ENCODE measurements around the gene RCBTB2. TPM values are rescaled to one million over a fixed set of nuclear protein-coding genes. Genes with fewer than 3 reads are reported as not detected.
A peak's percentile ranks its signal among the peaks of the same experiment; 100 is the strongest.
"Not testable (repeated sequence)": the region's sequence is repeated elsewhere in the genome, so short reads cannot be mapped to it uniquely, and the experiment has no call there.

RCBTB2 gene
- total RNA-seq, 2 experiments from 2014 or later: 6.1 to 6.5 TPM

GRCh38 chr13:48580185-48580803 lies 47.4 kb upstream of the RCBTB2 start:
- TF ChIP-seq CTCF (IDR thresholded peaks at IDR 0.05): peak; percentile 91
- H3K4me1 ChIP-seq (ENCODE audit: insufficient read depth, low read length): peaks cover 7% of the 10 kb centered on the region
- peak; percentile 73 for ATAC-seq (ENCODE audit: poor library complexity)
- no peak overlapping the region for H3K27ac ChIP-seq (ENCODE audit: low read depth in 1 of 2, low read length in 2 of 2)
- peak; percentile 54 to 87 (median 72) for DNase-seq
- no peaks in the 10 kb centered on the region for H3K36me3 Mint-ChIP-seq (ENCODE audit: low read depth)
- peaks cover 6% of the 10 kb centered on the region for H3K27me3 Mint-ChIP-seq
- H3K9me3 ChIP-seq (ENCODE audit: control insufficient read depth in 1 of 2, insufficient read depth in 1 of 2, low read length in 2 of 2): no peaks in the 10 kb centered on the region
- no peak overlapping the region for H3K4me3 Mint-ChIP-seq
- H3K27me3 ChIP-seq (ENCODE audit: control insufficient read depth in 1 of 2, insufficient read depth in 2 of 2, low read length in 2 of 2): peaks cover 0 to 8% of the 10 kb centered on the region in 2 experiments
- no peak overlapping the region for H3K4me3 ChIP-seq (ENCODE audit: low read length)
- no peaks in the 10 kb centered on the region for H3K36me3 ChIP-seq (ENCODE audit: insufficient read depth, low read length)
- intact Hi-C loops (cut with DNase I, micrococcal nuclease): loop anchor here (1.0 to 10.0 kb wide), 8 partner anchors 88 to 453 kb away; partner anchors contain the start of genes ITM2B (in 1 of the 2) and LPAR6 (in 1 of the 2)
- peaks cover 9% of the 10 kb centered on the region for H3K4me1 Mint-ChIP-seq (ENCODE audit: low read depth)
- ChIA-PET POLR2A (interaction anchor here (0.6 to 2.2 kb wide), 21 partner anchors 9 to 359 kb away, joined by 3 to 20 read pairs (median 5); partner anchors contain the start of genes CYSLTR2, LPAR6 and RCBTB2), CTCF (interaction anchor here (0.6 to 6.1 kb wide), 38 partner anchors 9 to 485 kb away, joined by 3 to 77 read pairs (median 4); partner anchors contain the start of genes LPAR6, MED4 and RCBTB2)
- H3K9me3 Mint-ChIP-seq: no peaks in the 10 kb centered on the region
- H3K27ac Mint-ChIP-seq: no peak overlapping the region

GRCh38 chr13:48579919-48580180 lies 47.0 kb upstream of the RCBTB2 start:
- H3K36me3 Mint-ChIP-seq (ENCODE audit: low read depth); ATAC-seq (ENCODE audit: poor library complexity); H3K27ac ChIP-seq (ENCODE audit: low read depth in 1 of 2, low read length in 2 of 2); H3K27me3 Mint-ChIP-seq; H3K4me1 Mint-ChIP-seq (ENCODE audit: low read depth); H3K4me3 ChIP-seq (ENCODE audit: low read length); H3K27me3 ChIP-seq (ENCODE audit: control insufficient read depth in 1 of 2, insufficient read depth in 2 of 2, low read length in 2 of 2); H3K27ac Mint-ChIP-seq; H3K4me1 ChIP-seq (ENCODE audit: insufficient read depth, low read length); H3K4me3 Mint-ChIP-seq; H3K9me3 Mint-ChIP-seq; H3K36me3 ChIP-seq (ENCODE audit: insufficient read depth, low read length); DNase-seq; H3K9me3 ChIP-seq (ENCODE audit: control insufficient read depth in 1 of 2, insufficient read depth in 1 of 2, low read length in 2 of 2): not testable (repeated sequence)
- intact Hi-C loops (cut with DNase I, micrococcal nuclease): loop anchor here (1.0 to 10.0 kb wide), 8 partner anchors 88 to 453 kb away; partner anchors contain the start of genes ITM2B (in 1 of the 2) and LPAR6 (in 1 of the 2)
- ChIA-PET POLR2A (interaction anchor here (0.6 to 2.2 kb wide), 21 partner anchors 10 to 358 kb away, joined by 3 to 20 read pairs (median 5); partner anchors contain the start of genes LPAR6 and RCBTB2), CTCF (interaction anchor here (0.6 to 6.1 kb wide), 37 partner anchors 9 to 485 kb away, joined by 3 to 77 read pairs (median 4); partner anchors contain the start of genes LPAR6, MED4 and RCBTB2)

GRCh38 chr13:48579165-48579918 lies 46.5 kb upstream of the RCBTB2 start:
- peaks cover 0 to 8% of the 10 kb centered on the region in 2 experiments for H3K27me3 ChIP-seq (ENCODE audit: control insufficient read depth in 1 of 2, insufficient read depth in 2 of 2, low read length in 2 of 2)
- H3K27ac Mint-ChIP-seq: no peak overlapping the region
- H3K4me1 Mint-ChIP-seq (ENCODE audit: low read depth): peaks cover 9% of the 10 kb centered on the region
- ChIA-PET CTCF (interaction anchor here (0.6 to 6.1 kb wide), 36 partner anchors 8 to 484 kb away, joined by 3 to 77 read pairs (median 4); partner anchors contain the start of genes LPAR6, MED4 and RCBTB2), POLR2A (interaction anchor here (0.6 to 2.2 kb wide), 21 partner anchors 10 to 358 kb away, joined by 3 to 20 read pairs (median 5); partner anchors contain the start of genes LPAR6 and RCBTB2)
- H3K4me3 Mint-ChIP-seq: no peak overlapping the region
- DNase-seq: peak in 3 of 14 experiments; percentile 24 to 50 (median 40)
- H3K4me1 ChIP-seq (ENCODE audit: insufficient read depth, low read length): peaks cover 5% of the 10 kb centered on the region
- no peak overlapping the region for H3K4me3 ChIP-seq (ENCODE audit: low read length)
- H3K9me3 Mint-ChIP-seq: no peaks in the 10 kb centered on the region
- no peak for TF ChIP-seq CTCF (IDR thresholded peaks at IDR 0.05)
- no peak for ATAC-seq (ENCODE audit: poor library complexity)
- H3K27ac ChIP-seq (ENCODE audit: low read depth in 1 of 2, low read length in 2 of 2): no peak overlapping the region
- no peaks in the 10 kb centered on the region for H3K9me3 ChIP-seq (ENCODE audit: control insufficient read depth in 1 of 2, insufficient read depth in 1 of 2, low read length in 2 of 2)
- no peaks in the 10 kb centered on the region for H3K36me3 ChIP-seq (ENCODE audit: insufficient read depth, low read length)
- H3K36me3 Mint-ChIP-seq (ENCODE audit: low read depth): no peaks in the 10 kb centered on the region
- intact Hi-C loops (cut with DNase I, micrococcal nuclease): no loop called here
- H3K27me3 Mint-ChIP-seq: peaks cover 6% of the 10 kb centered on the region
